Astrocyte (in vitro differentiated cells and primary cell): ENCODE data around the gene TMEM132A. TPM values are rescaled to one million over a fixed set of nuclear protein-coding genes. Genes with fewer than 3 reads are reported as not detected.

Experiments used
- DNase-seq: peaks from one replicate; pipeline ENCODE4 v3.0.0-alpha.2; 2010; ENCODE audit warnings: low read depth
- FAIRE-seq: peaks from 2 replicates; lab custom pipeline; 2011; peaks lifted over from hg19 to GRCh38; lab: Jason Lieb, UNC
- H2AFZ ChIP-seq: 2 replicates; pipeline ENCODE4 v1.6.0; 2012; ENCODE audit warnings: low read depth, low read length, inconsistent platforms
- H3K27ac ChIP-seq: 2 replicates; pipeline ENCODE4 v1.5.1; 2011; ENCODE audit warnings: low read depth, low read length, inconsistent platforms
- H3K27me3 ChIP-seq: 2 replicates; pipeline ENCODE4 v1.6.0; 2011; ENCODE audit warnings: low read length, inconsistent platforms; ENCODE audit not compliant: insufficient read depth
- H3K36me3 ChIP-seq: 2 replicates; pipeline ENCODE4 v1.5.1; 2011; ENCODE audit warnings: low read length, inconsistent platforms; ENCODE audit not compliant: insufficient read depth
- H3K4me1 ChIP-seq: 2 replicates; pipeline ENCODE4 v1.5.1; 2011; ENCODE audit warnings: low read length, inconsistent platforms; ENCODE audit not compliant: insufficient read depth
- H3K4me2 ChIP-seq: 2 replicates; pipeline ENCODE4 v1.6.0; 2012; ENCODE audit warnings: low read length, inconsistent platforms
- H3K4me3 ChIP-seq: 2 replicates; pipeline ENCODE4 v1.5.1; 2011; ENCODE audit warnings: low read depth, mild to moderate bottlenecking, low read length, inconsistent platforms; ENCODE audit not compliant: insufficient read depth
- H3K79me2 ChIP-seq: 2 replicates; pipeline ENCODE4 v1.6.0; 2012; ENCODE audit warnings: mild to moderate bottlenecking, low read length, inconsistent platforms; ENCODE audit not compliant: insufficient read depth
- H3K9ac ChIP-seq: 2 replicates; pipeline ENCODE4 v1.6.0; 2012; ENCODE audit warnings: mild to moderate bottlenecking, low read length, inconsistent platforms
- H3K9me3 ChIP-seq: 2 replicates; pipeline ENCODE4 v1.5.1; 2012; ENCODE audit warnings: low read depth, mild to moderate bottlenecking, low read length, inconsistent platforms; ENCODE audit not compliant: insufficient read depth
- H4K20me1 ChIP-seq: 2 replicates; pipeline ENCODE4 v1.6.0; 2012; ENCODE audit warnings: low read length, inconsistent platforms; ENCODE audit not compliant: insufficient read depth
- H3K27ac Mint-ChIP-seq: one replicate; pipeline ENCODE4 v1.8.0; 2021; ENCODE audit warnings: mild to moderate bottlenecking, mixed read lengths; ENCODE audit not compliant: unreplicated experiment
- H3K27me3 Mint-ChIP-seq: one replicate; pipeline ENCODE4 v1.8.0; 2021; ENCODE audit warnings: low read depth, mixed read lengths; ENCODE audit not compliant: unreplicated experiment
- H3K36me3 Mint-ChIP-seq: one replicate; pipeline ENCODE4 v1.8.0; 2021; ENCODE audit warnings: low read depth, mixed read lengths; ENCODE audit not compliant: unreplicated experiment
- H3K4me1 Mint-ChIP-seq: one replicate; pipeline ENCODE4 v1.8.0; 2021; ENCODE audit warnings: low read depth, mixed read lengths; ENCODE audit not compliant: unreplicated experiment
- H3K4me3 Mint-ChIP-seq: one replicate; pipeline ENCODE4 v1.8.0; 2021; ENCODE audit warnings: mild to moderate bottlenecking, moderate library complexity, mixed read lengths; ENCODE audit not compliant: unreplicated experiment
- H3K9me3 Mint-ChIP-seq: one replicate; pipeline ENCODE4 v1.8.0; 2021; ENCODE audit warnings: mild to moderate bottlenecking, mixed read lengths; ENCODE audit not compliant: unreplicated experiment
- CTCF ChIP-seq: IDR thresholded peaks from 2 replicates; pipeline ENCODE4 v1.5.1; 2011; ENCODE audit warnings: low read depth, mild to moderate bottlenecking, inconsistent platforms, low read length, moderate library complexity; ENCODE audit not compliant: insufficient read depth
- EZH2 ChIP-seq: IDR thresholded peaks from 2 replicates; pipeline ENCODE4 v1.6.1; 2012; ENCODE audit warnings: mild to moderate bottlenecking, low read length, inconsistent platforms; ENCODE audit not compliant: insufficient read depth
- total RNA-seq: library from RNA; stranded (reverse); gene quantifications from 2 replicates; pipeline ENCODE4 v1.2.1, GENCODE V29; 2021

Gene TMEM132A
- total RNA-seq, 1 donor from 2014 or later, result 117 TPM

DNA sequence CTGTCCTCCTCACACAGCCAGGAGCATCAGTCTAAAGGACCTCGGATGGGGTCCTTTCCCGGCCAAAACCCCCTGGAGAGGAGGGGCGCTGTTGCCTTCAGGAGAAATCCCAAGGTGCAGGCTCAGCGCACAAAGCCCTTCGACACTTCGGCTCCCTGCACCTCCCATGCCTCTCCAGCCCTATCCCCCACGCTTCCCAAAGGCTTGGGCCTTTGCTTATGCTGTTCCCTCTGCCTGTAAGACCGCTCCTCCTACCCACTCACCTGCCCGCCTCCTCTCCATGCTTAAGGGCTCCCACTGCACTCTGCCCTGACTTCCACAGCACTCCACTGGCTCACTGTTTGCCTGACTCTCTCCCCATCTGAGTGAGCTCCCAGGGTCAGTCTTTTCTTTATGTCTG is 14.2 kb downstream of the TMEM132A start:
- no peak overlapping the region for H3K4me3 Mint-ChIP-seq
- Histone ChIP-seq H4K20me1 (no peaks in the 10 kb centered on the region), H3K4me1 (no peaks in the 10 kb centered on the region), H3K9me3 (no peaks in the 10 kb centered on the region), H3K27me3 (peaks cover 7% of the 10 kb centered on the region), H3K36me3 (no peaks in the 10 kb centered on the region), H2AFZ (no peak overlapping the region), H3K9ac (no peak overlapping the region), H3K79me2 (no peaks in the 10 kb centered on the region), H3K4me3 (no peak overlapping the region), H3K4me2 (no peak overlapping the region), H3K27ac (no peak overlapping the region)
- no peaks in the 10 kb centered on the region for H3K9me3 Mint-ChIP-seq
- no peak for FAIRE-seq
- no peak for DNase-seq
- no peak for TF ChIP-seq CTCF
- TF ChIP-seq EZH2, result no peak
- H3K4me1 Mint-ChIP-seq, result peaks cover 4% of the 10 kb centered on the region
- no peak overlapping the region for H3K27ac Mint-ChIP-seq
- H3K36me3 Mint-ChIP-seq, result peaks cover 22% of the 10 kb centered on the region
- H3K27me3 Mint-ChIP-seq, result peaks cover 4% of the 10 kb centered on the region

DNA sequence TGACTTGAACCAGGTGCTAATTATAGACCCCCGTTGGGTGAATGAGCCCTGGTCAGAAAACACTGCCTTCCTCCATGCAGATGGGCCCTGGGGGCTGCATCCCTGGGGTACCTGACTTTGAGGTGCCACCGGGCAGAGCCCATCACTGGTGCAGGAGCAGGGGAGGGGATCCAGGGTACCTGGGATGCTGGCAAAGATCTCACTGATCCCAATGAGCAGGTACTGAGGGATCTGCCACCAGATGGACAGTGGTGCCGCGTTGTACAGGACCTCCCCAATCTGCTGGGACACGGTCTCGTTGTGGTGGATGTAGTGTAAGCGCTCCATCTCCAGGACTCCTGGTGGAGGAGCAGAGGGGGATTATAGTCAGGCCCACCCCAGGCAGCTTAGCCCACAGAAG is 15.0 kb downstream of the TMEM132A start:
- no peak overlapping the region for H2AFZ ChIP-seq
- H3K27me3 ChIP-seq, result peaks cover 7% of the 10 kb centered on the region
- H3K4me3 Mint-ChIP-seq, result no peak overlapping the region
- no peaks in the 10 kb centered on the region for H3K9me3 ChIP-seq
- peaks cover 4% of the 10 kb centered on the region for H3K4me1 Mint-ChIP-seq
- H3K4me3 ChIP-seq, result no peak overlapping the region
- DNase-seq (no peak), FAIRE-seq (no peak)
- H3K4me1 ChIP-seq, result no peaks in the 10 kb centered on the region
- no peaks in the 10 kb centered on the region for H4K20me1 ChIP-seq
- no peak overlapping the region for H3K27ac ChIP-seq
- peaks cover 6% of the 10 kb centered on the region for H3K27me3 Mint-ChIP-seq
- no peaks in the 10 kb centered on the region for H3K9me3 Mint-ChIP-seq
- peaks cover 25% of the 10 kb centered on the region for H3K36me3 Mint-ChIP-seq
- H3K36me3 ChIP-seq, result no peaks in the 10 kb centered on the region
- H3K27ac Mint-ChIP-seq, result no peak overlapping the region
- H3K79me2 ChIP-seq, result no peaks in the 10 kb centered on the region
- H3K4me2 ChIP-seq, result no peak overlapping the region
- no peak overlapping the region for H3K9ac ChIP-seq
- TF ChIP-seq EZH2 (no peak), CTCF (no peak)

DNA sequence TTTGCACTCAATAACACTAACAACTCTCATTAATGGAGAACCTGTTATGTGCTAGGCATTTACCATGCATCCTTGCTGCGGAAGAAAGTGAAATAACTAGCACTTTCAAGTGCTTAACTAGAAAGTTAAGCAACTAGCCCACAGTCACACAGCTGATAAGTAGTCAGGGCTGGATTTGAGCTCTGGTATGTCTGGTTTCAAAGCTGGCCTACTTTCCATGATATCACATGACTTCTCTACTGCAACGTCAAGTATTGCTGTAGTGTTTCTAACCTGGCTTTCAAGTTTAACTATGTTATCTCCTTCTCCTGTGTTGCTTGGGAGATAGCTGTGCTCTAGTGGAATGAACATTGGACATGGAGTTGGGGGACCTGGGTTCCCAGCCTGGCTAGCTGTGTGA is 15.6 kb downstream of the TMEM132A start:
- peaks cover 6% of the 10 kb centered on the region for H3K27me3 Mint-ChIP-seq
- Histone ChIP-seq H3K27me3 (peaks cover 12% of the 10 kb centered on the region), H3K4me2 (no peak overlapping the region), H3K36me3 (no peaks in the 10 kb centered on the region), H3K4me3 (no peak overlapping the region), H4K20me1 (no peaks in the 10 kb centered on the region), H3K27ac (no peak overlapping the region), H3K9ac (no peak overlapping the region), H2AFZ (no peak overlapping the region), H3K79me2 (no peaks in the 10 kb centered on the region), H3K9me3 (no peaks in the 10 kb centered on the region), H3K4me1 (no peaks in the 10 kb centered on the region)
- FAIRE-seq (no peak), DNase-seq (no peak)
- peaks cover 4% of the 10 kb centered on the region for H3K4me1 Mint-ChIP-seq
- peak overlapping the region; percentile 31 for H3K4me3 Mint-ChIP-seq
- H3K27ac Mint-ChIP-seq, result no peak overlapping the region
- no peaks in the 10 kb centered on the region for H3K9me3 Mint-ChIP-seq
- TF ChIP-seq CTCF, result no peak
- TF ChIP-seq EZH2, result no peak
- peaks cover 25% of the 10 kb centered on the region for H3K36me3 Mint-ChIP-seq
